GM21360 (cell line): Measurements from ENCODE around the gene RAE1.

Experiments
- ATAC-seq: cut with Tn5 transposase; IDR thresholded peaks from one replicate; pipeline ENCODE4 v1.9.1; 2021; ENCODE audit warnings: mild to moderate bottlenecking, moderate library complexity; ENCODE audit not compliant: unreplicated experiment

Gene RAE1

DNA sequence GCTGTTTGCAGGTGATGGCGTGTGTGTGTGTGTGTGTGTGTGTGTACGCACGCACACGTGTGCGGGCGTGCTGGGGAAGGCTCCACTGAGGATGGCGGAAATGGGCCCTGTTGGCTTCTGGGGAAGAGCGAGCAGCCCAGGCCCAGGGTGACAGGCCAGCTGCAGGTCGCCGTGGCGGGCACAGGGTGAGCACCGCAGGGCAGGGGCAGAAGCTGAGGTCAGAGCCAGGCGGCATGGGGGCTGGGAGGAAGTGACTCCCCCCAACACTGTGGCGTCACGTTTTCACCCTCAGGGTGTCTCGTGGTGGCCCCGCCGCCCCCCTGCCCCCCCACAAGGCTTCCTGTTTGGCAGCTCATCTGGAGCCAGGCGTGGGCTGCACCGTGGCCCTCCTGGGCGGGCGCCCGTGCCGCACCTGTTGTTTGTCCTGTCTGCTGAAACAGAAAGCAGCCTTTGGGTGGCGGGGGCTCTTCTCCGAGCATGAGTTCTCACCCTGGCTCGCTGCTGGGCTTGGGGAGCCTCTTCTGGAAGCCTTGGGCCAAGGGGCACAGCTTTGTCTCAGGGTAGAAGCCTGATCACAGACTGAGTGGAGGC lies 47.3 kb downstream of the RAE1 start:
- peak; percentile 41 for ATAC-seq

DNA sequence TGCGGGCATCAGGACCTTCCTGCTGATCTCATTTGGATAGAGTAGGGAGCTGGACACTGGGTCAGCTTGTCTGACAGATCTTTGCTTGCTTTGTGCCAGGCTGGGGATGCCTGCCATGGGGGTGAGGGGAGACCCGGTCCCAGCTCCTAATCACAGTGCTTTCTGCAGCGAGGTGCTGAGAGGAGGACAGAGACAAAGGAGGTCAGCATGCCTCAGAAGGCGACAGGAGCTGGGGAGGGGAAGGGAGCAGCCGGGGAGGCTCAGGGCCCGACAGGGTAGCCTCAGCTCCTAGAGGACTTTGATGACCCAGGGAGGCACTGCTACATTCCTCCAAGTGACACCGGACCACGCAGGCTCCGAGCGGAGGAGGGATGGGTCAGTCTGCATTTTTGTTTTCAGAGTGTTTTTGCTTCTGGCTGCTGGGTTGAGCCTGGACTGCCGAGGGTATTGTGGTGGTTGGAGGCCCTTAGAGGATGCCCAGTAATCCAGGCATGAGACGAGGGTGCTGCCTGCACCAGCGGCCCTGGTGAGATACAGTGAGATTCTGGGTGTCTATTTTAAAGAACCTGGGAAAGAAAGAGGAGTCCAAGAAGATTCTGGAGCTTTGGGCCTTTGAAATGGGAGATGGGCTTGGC lies 48.0 kb downstream of the RAE1 start:
- no peak for ATAC-seq

DNA sequence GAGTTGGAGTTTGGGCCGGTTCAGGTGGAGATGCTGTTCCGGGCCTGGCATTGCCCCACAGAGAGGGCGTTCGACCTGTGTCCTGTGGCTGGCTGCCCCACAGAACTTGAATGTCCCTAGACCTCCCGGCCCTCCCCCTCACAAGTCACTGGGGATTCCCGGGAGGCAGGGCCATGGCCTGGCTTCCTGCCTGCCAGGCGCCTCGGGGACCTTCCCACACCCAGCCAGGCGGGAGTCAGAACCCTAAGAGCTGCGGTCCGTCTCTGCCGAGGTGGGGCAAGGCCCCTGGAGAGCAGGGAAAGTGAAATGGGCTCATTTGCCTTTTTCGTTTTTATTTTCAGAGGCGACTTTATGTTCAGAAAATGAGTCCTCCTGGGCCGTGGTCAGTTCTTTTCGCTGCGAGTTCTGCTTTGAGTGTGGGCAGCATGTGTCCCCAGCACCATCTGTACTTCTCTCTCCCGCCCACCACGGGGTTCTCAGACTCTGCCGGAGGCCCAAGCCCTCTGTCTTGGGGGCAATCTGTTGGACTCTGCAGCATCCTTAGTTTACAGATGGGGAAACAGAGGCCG lies 48.6 kb downstream of the RAE1 start:
- ATAC-seq, result peak; percentile 26

DNA sequence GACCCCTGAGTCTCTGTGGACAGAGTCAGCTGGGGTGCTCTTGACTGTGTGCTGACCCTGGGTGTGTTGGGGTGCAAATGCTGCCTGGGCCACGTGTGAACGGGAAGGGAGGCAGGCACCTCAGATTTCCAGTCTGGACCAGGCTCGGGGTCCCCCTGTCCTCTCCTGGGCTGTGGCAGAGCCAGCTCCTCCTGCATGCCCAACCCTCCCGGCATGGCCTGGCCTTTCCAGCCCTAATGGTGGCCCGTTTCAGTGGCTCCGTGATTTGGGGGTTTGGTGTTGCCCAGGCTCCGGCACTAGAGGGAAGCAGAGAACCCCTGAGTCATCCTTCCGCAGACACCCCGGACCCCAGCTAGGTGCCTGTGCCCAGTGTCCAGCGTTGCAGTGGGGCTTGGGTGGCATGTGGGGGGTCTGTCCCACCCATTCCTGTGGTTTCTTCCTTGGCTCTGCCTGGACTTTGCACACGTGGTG lies 49.2 kb downstream of the RAE1 start:
- ATAC-seq, result no peak

DNA sequence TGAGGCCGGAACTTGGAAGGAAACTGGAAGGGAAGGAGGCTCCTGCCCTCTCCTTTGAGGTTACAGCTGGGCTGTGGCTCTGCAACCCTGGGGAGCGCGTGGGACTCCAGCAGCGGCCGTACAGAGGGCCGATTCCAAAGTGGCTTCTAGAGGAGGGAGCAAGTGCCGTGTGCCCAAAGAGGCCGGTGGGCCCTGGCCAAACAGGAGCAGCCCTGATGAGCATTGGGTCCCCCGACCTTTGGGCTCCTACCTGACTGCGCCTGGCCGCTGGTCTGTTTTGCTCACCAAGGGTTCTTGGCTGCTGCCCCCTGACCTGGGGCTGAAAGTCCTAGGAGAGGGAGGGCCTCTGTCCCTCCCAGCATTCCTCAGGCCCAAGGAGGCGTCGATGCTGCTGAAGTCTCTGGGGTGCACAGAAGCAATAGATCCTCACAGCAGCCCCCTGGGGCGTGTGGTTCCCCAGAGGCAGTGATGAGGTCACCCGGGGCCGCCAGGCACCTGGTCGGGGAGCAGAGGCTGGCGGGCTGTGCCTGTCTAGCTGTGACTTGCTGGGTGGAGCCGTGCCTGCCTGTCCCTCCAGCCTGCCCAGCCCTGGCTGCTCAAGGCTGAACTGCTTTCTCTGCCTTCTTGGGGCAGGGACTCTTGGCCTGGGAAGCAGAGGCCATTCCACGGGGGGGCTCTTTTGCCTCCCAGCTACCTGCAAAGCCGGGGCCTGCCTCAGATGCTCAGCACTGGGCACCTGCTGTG lies 49.9 kb downstream of the RAE1 start:
- no peak for ATAC-seq

DNA sequence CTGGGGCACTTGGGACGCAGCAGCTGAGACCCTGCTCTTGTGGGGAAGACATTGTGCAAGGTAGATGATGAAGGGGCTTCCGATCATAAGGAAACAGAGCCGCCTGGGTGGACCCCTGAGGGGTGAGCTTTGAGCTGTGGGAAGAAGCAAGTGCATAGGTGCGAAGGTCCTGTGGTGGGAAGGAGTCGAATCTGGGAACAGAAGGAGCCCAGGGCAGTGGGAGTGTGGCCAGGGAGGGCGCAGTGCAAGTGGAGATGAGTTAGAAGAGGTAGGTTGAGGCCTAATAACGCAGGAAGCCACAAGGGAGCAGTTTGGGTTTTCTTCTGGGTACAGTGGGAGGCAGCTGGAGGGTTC lies 50.5 kb downstream of the RAE1 start:
- ATAC-seq, result no peak

DNA sequence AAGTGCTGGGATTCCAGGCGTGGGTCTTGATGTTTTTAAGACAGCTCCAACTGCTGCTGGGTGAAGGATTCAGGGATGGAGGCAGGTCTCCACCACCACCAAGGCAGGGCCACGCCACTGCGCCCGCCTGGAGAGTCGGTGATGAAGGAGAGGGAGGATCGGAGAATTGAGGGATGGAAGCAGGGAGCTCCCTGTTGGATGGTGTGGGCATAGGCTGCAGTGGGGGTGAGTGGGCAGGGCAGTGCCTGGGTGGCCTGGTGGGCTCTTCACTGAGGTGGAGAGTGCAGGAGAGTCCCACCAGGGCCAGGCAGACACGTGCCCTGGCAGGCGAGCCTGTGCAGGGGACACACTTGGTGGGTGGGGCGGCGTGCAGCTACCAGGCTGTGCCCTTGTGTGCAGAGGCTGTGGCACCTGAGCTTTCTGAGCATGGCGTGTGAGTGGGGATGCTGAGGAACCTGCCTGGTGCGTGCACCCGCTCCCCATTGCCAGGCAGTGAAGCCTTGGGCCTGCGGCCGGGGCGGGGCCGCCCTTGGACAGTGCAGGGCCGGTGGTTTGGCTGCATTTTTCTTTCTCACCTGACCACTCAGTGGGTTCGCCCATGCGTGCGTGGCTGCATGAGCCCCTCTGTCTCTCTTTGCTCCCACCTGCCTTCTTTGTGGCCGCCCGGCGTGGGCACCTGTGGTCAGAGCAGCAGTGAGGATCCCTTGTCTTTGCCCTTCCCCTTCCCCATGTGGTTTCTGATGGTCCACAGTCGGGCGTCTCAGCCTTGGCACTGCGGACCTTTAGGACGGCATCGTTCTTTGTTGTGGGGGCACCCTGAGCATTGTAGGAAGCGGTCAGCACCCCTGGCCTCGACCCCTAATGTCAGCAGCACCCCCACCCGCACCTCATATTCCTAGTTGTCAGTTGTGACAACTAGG lies 51.4 kb downstream of the RAE1 start:
- ATAC-seq, result no peak

DNA sequence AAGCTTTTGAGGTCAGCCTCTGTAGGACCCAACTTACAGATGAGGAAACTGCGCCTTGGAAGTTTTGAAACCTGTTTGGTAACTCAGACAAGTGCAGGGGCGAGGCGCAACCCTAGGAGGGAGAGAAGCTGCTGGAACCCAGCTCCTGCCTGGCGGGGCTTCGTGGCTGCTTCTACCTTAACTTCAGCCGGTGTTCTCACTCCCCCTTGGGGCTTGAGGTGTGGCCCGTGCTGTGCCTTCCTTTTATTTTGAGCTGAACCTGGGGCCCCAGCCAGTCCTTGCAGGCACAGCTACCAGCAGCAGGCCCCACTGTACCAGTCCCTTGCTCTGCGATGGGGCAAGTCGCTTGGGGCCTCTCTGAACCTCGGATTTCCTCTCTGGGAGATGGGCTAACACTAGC lies 52.2 kb downstream of the RAE1 start:
- ATAC-seq, result no peak

DNA sequence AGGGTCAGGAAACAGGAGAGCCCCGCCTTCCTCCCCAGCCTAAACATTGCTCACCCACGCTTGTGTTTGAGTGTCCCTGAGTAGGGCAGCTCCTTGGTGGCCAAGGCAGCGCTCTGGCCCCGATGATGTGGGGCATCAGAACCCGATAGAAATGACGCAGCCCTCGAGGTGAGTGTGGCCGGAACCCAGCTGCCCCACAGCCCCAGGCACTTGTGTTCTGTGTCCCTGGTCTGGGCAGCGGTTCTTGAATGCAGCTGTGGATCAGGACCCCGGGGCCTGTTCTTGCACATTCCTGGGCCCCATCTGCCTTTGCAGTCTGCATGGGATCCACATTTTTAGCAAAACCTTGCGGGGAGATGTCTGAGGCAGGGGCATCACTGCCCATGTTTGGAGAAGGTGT lies 53.0 kb downstream of the RAE1 start:
- ATAC-seq, result no peak

DNA sequence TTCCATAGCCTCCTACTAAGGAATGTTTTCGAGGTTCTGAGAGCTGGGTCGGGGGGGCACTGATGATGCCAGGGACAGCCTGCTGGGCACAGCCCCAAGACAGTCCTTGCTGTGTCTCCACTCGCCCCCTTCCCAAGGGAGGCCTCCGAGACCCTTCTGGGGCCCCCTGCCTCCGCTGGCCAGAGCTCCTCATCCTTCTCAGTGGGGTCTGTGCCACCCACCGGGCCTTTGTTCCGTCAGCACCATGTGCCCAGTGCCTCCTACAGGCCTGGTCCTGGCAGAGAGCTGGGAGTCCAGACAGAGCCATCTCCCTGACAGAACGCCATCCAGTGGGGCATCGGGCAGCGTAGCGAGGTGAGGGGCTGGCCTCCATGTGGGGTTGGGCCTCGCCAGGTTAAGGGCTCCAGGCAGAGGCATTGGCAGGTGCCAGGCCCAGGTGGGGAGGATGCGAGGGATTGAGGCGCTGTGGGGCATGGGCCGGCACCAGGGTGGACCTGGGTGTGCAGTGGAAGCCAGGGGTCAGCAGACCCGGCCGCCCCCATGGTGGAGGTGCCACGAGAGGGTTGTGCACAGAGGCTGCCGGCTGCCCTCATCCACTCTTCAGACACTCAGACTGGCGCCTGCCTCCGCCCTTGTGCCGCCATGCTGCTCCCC lies 53.5 kb downstream of the RAE1 start:
- ATAC-seq, result no peak

DNA sequence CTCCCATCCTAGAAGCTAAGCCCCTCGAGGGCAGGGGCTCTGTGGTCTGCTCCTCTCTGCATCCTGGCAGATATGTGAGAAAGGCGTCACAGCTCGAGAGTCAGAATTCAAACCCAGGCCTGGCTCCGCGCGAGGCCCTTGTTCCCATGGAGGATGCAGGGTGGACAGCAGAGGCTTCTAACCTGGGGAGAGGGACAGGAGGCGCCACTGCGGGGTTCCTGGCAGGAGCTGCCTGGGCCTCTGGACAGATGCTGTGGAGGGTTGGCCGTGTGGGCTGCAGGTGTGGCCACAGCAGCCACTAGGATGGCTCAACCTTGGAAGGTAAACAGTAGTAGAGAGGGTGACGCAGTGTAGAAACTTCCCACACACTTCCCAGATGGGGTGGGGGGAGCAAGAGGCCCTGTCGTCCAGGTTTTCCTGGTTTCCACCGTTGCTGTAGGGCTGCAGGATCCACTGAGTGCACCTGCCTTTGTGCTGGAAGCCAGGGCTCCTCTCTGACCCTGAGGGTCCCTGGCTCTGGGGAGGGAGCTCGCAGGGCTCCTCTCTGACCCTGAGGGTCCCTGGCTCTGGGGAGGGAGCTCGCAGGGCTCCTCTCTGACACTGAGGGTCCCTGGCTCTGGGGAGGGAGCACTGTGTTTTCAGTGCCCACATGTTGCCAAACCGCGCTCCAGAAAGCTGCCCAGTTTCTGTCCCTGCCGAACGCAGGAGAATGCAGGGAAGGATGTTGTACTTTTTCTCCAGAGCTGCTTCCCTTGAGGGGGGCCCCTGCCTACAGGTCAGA lies 54.4 kb downstream of the RAE1 start:
- ATAC-seq, result no peak

DNA sequence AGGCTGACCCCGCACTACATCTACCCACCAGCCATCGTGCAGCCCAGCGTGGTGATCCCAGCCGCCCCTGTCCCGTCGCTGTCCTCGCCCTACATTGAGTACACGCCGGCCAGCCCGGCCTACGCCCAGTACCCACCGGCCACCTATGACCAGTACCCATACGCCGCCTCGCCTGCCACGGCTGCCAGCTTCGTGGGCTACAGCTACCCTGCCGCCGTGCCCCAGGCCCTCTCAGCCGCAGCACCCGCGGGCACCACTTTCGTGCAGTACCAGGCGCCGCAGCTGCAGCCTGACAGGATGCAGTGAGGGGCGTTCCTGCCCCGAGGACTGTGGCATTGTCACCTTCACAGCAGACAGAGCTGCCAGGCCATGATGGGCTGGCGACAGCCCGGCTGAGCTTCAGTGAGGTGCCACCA lies 56.5 kb downstream of the RAE1 start:
- no peak for ATAC-seq

DNA sequence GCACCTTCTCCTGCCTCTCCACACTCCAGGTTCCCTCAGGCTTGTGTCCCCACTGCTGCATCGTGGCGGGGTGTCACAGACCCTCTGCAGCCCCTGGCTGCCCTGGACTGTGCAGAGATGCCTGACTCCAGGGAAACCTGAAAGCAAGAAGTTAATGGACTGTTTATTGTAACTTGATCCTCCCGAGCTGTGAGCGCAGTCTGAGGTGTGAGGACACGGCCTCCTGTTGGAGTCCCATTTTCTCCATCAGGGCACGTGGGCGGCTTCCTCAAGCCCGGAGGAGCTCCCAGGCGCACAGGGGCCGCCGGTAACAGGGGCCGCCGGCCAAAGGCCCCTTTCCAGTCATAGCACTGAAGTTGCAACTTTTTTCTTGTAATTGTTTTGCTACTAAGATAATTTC lies 57.1 kb downstream of the RAE1 start:
- no peak for ATAC-seq

DNA sequence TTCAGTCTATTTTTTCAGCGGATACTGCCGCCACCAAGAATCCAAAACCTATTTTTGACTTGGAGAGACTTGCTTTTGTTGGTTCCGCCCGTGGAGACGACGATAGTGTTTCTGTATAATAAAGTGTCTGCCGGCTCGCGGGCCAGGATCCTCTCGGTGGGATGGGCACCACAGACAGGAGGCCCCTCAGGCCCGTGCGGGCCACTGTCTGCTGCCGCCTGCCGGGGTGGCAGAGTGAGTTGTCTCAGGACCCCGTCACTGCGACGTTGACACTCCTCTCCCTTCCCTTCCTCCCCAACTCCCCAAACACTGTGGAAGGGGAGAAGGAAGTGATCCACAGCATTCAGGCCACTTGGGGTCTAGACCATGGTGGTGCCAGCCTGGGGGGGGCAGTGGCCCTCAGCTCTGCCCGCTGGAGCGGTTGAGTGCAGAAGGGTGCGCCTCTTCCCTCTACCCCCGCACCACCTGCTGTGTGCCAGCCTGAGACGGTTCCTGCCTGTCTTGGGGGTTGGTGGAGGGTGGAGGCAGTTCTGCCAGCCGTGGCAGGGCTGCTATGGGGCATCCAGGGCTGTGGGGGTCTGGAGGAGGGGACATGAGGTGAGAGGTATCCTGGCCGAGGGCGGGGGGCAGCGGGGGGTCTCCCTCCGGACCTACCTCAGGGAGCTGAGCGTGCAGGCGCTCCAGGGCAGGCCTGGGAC lies 57.6 kb downstream of the RAE1 start:
- ATAC-seq, result no peak

DNA sequence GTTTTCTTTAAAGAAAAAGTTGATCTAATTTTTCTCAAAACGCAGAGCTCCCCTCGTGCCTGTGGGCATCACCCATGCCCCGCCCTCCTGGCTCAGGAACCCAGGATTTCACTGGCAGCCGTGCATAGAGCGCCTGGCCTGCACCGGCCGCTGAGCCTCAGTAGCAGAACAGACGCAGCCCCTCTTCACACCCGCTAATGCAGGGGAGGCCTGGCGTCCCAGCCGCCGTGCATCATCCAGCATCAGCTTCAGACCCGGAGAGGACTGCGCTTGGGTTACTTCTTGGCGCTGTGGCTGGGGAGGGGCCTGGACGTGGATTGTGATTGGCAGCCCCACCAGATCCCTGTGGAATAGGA lies 58.2 kb downstream of the RAE1 start:
- no peak for ATAC-seq

DNA sequence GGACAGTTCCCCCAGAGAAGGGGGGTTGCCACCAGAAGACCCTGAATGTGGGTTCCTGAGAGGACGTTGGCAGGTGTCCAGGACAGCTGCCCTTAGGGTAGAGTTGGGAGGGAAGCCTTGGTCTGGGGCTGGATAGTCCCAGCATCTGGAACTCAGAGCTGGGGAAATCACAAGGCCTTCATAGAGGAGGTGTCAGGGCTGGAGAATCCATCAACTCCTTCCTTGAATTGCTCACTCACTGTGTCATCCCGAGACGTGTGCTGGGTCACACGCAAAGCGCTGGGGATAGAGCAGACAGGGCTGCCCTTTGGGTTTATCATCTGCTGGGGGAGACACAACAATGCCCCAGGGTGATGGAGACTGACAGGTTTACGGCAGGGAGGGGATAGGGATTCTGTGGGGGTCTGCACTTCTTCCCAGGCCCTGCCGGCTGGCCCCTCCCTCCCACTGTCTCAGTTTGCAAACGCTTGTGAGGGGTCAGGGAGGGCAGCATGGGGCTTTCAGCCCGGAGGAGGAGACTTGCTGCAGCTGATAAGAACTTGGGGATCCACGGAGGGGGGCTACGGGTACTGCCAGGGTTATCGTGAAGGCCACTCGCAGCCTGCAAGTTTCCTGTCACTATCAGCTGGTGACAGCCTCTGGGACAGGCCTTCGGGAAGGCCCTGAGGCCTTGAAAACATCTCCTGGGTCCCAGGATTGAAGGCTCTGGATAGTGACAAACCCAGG lies 58.8 kb downstream of the RAE1 start:
- ATAC-seq, result no peak

DNA sequence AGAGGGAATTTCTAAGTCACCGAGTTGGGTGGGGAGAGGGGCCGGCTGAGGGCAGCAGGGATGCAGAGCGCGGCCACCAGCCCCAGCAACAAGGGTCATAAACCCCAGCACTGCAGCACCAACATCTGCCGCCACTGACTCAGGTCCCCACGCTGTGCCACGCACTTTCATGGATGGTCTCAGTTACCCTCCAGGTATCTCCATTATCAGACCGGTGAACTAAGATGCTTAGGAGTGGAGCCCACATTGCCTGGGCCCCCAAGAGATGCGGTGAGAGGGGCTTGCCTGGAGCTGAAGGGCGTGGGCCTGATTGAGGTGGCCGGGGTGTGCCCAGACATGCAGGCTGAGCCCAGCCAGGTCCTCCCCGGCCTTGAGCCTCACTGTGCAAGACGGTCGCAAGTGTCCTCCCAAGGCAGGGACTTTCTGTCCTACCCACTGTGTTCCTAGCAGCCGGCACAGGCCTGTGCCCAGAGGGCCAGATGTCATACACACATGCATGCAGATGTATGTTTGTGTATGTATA lies 59.4 kb downstream of the RAE1 start:
- no peak for ATAC-seq

DNA sequence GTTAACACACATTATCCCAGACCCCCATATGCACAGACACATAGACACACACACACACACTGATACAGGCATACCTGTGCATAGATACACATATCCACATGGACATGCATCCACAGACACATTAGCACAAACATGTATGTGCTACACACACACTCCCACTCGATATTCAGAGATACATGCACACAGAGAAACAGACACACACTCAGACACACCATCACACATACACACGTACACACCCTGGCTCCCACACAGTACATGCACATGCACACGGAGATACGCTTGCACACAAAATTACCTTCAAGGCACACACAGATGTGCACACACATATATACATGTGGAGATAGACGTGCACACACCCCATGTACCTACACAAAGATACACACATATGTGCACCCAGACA lies 59.9 kb downstream of the RAE1 start:
- ATAC-seq, result no peak
